ENCODE results near the gene GSC2. TPM values are rescaled to one million over a fixed set of nuclear protein-coding genes. Genes with fewer than 3 reads are reported as not detected.

Gene GSC2, protein sequence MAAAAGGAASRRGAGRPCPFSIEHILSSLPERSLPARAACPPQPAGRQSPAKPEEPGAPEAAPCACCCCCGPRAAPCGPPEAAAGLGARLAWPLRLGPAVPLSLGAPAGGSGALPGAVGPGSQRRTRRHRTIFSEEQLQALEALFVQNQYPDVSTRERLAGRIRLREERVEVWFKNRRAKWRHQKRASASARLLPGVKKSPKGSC
- total RNA-seq = not detected

DNA sequence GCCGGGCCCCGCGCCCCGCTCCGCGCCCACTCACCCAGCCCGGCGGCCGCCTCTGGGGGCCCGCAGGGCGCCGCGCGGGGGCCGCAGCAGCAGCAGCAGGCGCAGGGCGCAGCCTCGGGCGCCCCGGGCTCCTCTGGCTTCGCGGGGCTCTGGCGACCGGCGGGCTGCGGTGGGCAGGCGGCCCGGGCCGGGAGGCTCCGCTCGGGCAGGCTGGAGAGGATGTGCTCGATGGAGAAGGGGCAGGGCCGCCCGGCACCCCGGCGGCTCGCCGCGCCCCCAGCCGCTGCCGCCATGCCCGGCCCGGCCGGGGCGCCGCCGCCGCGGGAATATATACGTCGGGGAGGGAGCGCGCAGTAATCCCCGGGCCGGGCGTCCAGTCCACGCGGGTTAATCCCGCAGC is at the start of gene GSC2:
TSS of gene GSC2 (minus strand) at position 302 of the 400 bp plus-strand sequence. CDS start at position 293, 9 bp downstream.
- no peak for DNase-seq

DNA sequence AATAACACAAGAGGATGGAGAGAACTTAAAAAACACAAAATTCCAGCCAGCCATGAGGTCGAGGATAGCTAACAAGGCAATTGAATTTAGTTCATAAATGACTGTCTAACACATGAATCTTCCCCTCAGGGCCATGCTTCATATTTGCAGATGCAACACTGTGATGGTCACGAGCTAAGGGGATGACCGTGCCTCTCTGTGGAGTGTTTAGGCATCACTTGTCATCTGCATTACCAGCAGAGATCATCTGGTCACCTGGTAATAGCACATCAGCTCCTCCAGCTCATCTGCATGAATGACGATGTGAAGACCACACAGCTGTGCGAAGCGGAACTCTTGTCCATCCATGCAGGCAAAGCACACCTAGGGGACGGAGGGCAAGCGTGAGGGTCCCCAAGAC is 49.4 kb upstream of the GSC2 start:
- no peak for DNase-seq

DNA sequence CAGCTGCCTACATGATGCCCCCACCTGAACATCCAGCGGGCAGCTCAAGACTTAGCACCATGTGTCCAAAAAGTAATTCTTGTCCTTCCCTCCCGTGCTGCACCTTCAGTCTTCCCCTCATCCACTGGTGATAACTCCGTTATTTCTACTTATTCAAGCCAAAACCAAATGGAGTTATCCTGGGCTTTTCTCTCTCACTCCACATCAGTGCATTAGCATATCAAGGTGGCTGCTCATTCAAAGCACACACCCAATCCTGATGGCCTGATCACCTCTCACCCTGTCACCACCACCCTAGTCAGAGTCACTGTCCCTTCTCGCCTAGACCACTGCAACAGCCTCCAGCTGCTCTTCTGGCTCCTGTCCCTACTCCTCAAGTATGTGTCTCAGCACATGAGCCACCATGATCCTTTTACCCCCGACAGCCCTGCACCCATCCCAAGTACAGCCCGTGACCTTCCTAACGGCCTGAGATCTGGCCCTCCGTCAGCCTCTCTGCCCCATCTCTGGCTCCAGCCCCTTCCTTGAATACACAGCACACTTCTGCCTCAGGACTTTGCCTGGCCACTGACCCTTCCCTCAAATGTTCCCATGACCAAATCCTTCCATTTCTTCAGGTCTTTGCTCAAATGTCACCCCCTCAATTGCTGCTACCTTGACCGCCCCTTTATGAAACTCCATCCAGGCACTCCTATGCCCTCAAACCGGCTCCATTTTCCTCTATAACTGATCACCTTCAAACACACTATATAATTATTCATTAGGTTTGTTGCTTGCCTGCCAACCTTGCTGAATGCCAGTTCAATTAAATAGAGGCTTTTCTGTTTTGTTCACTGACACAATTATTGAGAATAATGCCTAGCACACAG is 48.1 kb upstream of the GSC2 start:
- DNase-seq = no peak

DNA sequence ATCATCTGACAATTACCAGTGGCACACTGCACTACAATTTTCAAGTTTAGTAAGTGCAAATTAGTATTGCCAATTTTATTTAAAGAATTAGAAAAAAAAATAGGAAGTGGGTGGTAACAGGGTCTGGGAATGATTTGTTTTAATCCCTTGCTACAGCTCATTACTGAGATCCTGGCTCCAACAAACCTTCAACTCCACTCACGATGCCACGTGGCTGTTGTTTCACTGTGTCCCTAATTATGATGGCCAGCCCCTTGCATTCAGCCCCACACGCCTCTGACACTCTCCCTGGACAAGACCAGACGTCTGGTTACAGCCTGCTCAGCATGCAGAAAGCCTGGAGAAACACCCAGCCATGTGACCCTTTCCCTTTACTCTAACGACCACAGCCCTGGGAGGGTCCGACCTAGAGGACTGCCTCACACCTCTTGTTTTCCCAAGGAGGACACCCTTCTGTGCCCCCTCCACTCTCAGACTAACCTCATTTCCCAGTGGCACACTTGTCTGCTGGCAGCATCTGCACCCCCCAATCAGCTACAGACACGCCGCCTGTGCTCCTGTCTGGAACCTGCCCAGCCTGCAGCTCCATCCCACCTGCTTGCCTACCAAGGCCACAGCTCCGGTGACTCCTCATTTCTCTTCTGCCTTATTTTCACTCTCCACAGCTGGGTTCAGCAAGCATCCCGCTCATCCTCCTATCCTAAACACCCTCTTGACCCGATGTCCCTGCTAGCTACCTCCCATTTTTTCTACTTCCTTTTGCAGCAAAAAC is 46.9 kb upstream of the GSC2 start:
- no peak for DNase-seq

DNA sequence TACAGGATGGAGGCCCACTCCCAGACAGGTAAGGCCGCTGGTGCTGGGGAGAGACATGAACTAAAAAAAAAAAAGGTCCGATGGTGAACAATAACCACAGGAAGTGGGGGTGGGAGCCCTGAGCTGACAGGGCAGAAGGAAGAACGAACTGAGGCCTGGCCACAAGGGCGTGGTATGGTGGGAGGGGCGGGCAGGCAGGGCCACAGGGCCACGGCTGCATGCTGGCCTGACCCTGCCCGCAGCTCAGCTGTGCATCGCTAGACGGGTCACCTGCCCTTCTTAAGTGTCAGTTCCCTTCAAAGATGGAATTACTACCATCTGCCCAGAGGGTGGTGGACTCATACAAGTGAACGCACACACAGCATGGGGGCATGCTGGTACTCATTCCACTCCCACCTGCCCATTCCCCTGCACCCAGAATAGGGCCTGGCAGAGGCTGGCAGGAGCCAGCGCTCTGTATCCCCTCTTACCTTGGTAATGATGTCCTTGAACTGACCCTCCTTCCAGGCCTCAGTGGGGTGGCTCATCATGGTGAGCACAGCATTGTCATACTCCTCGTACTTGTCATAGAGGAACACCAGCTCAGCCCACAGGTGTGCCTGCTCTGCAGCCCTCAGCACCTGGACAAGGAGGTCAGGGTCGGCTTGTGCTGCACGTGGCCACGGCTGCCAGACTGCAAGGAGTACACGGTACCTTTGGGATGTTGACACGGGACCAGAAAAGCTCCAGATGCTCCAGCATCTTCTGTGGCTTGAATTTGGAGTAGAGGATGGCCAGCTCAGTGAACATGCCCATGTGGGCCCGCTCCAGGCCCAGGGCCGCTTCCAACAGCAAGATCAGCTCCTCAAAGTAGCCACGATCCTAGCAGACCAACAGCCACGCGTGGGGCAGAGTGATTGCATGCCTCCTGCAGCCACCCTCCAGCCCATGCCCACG is 46.0 kb upstream of the GSC2 start:
- no peak for DNase-seq

DNA sequence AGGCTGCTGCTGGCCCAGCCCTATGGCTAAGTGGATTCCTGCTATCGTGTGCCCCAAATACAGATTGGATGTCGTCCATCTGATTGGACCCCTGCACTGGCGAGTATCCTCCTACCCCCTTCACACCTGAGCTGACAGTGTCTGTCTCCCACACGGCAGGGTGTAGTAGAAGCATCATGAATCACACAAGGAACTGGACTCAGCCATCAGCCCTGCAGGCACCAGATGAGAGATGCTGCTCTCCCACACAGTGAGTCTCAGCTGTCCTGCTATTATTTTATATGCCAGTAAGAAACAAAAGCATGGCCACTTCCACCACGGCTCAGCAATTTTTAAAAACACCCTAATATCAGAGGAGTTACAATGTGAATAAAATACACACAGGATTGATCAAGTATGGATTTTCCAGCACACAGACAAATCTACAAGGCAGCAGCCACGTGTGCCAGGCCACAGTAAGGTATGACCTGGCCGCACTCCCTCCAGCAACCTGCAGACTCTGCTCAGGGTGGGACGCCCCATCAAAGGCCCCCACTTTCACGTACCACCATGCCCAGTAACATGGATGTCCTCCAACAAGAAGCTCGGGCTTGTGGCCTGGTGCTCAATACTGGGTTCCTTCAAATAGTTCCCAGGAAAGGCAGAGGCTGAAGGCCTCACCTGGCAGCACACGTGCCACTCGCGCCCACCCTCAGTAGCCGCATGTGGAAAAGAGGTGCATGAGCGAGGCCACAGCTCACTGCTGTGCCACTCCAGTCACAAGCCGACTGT is 44.9 kb upstream of the GSC2 start:
- no peak for DNase-seq

DNA sequence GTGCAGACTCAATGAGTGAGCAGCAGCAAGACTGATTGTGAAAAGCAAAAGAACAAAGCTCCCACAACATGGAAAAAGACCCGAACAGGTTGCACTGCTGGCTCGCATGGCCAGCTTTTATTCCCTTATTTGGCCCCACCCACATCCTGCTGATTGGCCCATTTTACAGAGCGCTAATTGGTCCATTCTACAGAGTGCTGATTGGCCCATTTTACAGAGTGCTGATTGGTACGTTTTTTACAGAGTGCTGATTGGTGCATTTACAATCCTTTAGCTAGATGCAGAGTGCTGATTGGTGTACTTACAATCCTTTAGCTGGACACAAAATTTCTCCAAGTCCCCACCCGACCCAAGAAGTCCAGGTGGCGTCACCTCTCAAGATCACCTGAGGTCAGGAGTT is 43.8 kb upstream of the GSC2 start:
- DNase-seq = no peak

DNA sequence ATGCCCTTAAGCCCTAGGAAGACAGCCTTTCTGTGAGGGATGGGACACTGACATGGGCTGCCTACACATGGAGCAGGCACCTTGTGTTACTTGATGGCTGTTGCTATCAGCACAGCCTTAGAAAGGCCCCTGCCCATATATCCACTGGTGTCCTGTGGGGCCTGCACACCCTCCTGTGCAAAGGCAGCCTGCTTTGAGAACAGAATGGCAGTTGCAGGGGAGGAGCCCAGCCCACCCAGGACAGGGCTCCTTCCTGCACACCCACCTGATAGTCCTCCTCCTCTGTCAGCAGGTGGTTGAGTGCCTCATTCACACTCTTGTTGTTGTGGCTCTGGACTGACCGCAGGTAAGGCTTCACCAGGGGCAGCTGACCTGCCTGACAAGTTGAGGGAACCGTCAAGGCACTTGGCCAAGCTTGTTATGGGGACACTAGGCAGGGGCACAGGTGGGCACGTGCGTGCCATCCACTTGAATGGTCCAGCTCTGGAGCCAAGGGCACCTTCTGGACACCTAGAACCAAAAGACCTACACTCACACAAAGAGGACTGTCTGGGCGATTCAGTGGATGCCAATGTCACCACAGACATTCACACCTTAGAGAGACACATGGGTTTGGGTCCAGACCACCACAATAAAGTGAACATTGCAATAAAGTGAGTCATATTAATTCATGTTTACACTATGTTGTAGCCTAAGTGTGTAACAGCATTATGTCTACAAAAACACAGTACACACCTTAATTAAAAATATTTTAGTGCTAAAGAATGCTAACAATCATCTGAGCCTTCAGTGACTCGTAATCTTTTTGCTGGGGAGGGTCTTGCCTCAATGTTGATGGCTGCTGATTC is 37.8 kb upstream of the GSC2 start:
- no peak for DNase-seq

DNA sequence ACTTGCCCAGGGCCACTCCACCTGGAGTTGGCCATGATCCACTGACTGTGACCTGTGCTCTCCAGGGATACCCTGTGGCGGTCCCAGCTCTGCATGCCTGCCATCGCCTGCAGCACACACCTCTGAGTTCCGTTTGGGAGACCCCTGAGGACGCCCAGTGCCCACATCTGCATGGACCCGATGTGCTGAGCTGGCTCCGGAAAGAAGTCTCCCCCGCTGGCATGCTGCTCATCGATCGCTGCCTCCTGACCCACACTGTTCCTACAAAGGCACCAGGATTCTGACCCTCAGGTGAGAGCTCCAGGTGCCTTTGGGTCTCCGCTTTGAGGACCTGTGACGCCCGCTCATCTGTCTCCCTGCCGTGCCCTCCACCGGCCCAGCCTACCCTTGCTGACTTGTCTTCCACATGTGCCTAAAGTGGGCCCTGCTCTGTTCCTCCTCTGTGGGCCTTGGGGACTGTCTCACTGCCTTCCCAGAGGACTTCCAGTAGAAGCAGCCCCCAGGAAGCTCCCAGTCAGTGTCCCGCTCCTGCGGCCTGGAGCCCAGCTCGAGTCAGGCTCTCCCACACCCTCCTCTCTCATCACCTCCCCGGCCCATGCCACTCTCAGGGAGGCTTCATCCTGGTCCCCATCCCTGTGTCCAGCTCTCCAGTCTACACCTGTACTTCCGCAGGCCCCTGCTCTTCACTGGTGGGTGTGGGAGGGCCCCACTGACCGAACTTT is 34.3 kb upstream of the GSC2 start:
- DNase-seq = no peak

DNA sequence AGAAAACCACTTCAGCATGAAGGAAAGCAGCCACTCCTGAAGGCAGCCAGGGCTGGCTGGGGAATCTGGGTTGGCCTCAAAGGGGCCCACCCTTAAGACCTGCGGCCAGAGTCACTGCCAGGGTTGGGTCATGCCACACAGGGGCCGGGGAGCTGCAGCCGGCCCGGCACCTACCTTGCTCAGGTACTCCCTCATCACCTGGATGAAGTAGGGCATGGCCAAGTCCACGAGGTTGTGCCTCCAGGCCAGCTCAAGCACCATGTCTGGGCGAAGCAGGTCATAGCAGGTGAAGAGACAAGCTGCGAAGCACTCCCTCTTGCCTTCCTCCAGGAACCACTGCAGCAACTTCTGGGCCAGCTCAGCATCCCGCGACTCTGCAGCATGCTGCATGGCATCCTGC is 33.1 kb upstream of the GSC2 start:
- no peak for DNase-seq

DNA sequence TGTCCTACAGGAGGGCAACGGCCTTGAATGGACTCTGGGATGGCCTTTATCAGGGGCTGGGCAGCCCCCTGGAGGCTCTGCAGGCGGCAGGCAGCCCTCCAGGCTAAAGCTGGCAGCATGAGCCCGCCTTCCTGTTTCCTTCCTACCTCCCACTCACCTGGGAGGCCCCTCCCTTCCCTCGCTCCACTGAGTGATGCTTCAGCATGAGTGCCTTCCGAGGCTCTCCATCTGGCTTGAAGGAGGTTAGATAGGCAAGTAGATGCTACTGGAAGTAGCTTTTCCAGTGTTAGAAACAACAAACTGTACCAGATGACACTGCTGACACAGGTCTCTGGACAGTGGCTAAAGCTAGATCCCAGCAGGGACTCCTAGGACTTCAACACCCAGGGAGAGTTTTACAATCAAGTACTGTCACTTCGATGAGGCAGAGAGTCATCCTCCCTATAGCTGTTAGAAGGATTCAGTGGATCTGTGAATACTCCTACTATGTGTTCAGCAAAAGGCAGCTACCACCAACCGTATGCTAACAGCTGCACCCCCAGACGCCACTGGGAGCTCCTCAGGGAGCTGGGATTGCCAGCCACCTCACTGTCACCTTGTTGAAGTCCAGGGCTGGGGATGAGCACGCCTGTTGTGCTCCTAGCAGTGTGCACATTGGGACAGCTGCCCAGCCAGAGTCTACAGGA is 32.5 kb upstream of the GSC2 start:
- DNase-seq = no peak

DNA sequence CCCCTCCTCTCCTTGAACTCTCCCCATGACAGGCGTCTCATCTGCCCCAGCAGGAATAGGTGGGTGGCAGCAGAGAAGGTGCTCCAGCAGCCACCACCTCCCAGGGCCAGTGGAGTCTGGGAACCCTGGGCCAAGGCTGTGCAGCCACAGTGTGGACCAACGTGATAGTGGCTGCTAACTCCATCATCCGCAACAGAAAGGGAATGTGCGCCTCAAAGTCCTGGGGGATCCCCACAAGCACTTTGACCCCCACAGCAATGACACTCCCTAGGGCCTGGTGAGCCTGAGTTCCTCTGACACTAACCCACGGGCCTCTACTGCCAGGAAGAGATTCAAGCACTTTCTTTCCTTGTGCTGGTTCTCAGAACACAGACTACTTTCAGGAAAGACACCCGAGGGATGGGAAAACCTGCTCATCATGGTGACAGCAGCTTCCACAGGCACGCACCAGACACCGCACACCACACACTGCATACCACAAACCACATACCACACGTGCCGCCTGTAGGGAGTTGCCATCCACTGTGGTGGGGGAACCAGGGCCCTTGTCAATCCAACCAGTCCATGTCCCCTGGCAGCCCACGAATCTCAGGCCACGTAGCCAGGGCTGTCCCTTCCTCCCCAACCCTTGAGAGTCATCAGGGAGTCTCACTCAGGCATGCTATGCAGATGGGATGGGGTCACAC is 31.8 kb upstream of the GSC2 start:
- DNase-seq = no peak

DNA sequence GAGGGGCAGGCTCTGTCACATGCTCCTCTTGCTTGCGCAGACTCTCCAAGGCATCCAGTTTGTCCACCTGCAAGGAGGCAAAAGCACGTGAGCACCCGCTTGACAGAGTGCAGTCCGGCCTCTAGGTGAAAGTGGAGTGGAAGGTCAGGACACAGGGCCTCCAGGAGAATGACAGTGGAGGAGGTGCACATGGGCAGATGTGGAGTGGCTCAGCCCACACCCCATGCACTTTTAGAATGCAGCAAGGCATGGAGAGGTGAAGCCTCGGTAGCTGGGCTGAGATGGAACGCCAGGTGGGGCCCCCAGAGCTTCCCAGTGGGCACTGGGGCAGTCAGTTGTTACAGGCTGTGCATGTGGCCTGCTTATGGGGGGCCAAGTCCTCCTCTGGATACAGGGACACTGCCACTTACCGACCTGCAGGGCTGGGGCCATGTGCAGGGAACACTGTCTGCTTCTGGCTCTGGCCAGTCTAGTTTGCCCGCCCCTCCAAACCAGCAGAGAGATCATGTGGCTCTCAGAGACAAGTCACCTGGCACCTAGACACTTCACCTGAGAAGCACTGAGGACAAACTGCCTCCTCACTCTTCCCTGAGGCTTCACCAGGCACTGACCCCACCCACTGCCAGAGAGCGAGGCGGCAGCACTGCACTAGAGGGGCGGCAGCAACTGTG is 30.8 kb upstream of the GSC2 start:
- DNase-seq = no peak

DNA sequence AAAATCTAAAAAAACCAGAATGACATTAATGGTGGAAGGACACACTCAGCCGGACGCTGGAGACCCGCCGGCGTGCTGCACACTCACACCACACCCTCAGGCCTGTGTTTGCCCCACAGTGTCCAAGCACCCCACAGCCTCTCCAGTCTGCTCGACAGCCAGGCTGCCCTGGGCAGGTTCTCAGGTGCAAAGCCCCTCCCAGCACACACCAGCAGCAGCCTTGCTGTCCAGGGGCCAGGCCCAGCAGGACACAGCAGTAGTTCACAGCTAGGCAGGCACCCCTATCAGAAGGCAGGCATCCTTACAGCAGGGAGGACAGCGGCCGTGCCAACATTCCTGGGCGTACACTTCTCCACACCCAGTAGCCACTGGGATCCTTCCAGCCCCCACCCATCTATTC is 30.1 kb upstream of the GSC2 start:
- no peak for DNase-seq

DNA sequence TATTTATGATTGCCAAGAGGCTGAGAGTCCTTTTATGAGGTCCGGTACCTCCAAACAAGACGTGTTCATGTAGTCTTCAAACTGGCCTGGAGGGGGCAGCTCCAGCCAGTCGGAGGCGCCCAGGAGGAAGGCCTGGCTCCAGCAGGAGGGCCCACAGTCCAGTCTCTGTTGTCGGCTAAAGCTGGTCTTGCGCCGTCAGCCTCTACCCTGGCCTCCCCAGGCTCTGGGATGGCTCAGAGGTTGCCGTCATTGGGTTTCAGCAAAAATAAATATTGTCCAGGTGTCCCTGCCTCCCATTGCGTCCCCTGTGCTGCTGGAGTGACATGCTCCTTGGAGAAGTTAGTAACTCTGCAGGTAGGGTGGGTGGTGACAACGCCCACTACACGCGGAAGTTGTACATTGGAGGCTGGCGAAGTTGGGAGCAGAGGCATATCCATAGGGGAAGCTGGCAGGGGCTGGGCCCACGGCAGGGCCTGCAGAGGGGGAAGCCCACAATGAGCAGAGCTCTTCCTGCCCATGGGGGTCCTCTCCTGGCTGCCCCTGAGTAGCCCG is 29.5 kb upstream of the GSC2 start:
- DNase-seq = peak; percentile 85

DNA sequence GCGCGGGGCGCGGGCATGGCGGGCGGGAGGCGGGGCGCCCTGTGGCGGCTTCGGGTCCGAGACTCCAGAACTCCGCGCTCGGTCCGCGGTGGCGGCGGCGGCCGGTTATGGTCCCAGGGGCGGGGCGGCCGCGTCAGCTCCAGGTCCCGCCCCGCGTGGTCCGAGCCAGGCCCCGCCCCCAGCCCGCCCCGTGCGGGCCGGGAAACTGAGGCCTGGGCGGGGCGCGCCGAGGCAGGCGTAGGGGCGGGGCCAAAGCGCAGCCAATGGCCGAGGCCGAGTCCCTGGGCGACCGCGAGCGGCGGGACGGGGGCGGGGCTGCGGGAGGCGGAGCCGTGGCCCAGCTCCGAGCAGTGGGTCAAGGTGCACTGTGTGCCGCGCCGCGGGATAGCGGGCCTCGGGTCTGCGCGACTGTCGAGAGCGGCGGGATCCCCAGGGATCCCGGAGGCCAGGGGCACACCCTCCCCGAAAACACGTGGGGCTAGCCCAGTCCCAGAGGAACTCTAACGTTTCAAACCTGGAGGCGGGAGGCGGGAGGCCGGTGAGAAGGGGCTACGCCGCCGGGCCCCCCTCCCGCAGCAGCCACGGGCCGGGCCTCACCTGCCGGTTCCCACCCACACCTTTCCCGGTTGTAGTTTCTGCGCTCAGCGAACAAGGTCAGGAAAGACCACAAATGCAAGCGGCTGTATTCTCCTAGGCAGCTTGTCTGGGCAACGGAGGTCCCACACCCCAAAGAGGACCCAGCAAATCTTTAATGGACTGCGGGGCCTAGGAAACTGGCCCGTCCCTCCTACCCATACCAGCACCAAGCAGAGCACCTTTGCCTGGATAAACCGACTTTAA is 28.8 kb upstream of the GSC2 start, which contains the start of gene SLC25A1:
TSS of gene SLC25A1 (minus strand) at position 80 of the 840 bp plus-strand sequence. CDS start at position 17, 63 bp downstream.
- peak; percentile 91 for DNase-seq

Measured in tongue (tissue), 2 donors.